NCI-H2196 treated with DMSO at 0.1 percent for 48 hours (cell line): ENCODE results near the gene PRICKLE3.

ENCODE experiments used
- DNase-seq: peaks from one replicate; lab custom pipeline; 2025; ENCODE audit not compliant: unreplicated experiment; lab: John Stamatoyannopoulos, UW

PRICKLE3 gene

GRCh38 chrX:49208399-49208798 lies 22.2 kb upstream of the PRICKLE3 start:
- no peak for DNase-seq

DNA sequence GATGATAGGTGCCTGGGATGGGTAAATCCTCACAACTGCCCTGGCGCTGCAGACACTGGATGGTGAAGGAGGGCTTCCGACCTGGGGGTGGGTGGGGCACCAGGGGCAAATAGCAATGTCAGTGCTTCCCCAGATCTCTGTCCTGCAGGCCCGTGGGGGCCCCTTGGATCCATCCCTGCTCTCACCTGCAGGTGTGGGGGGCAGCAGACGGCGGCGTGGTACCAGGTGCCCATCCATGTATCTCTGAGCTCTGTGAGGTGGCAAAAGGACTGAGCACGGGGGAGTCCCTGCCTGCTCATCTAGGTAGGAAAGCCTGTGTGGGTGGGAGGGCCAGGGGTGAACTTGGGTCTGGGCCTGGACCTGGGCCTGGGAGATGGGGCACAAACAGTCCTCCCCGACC lies 20.4 kb upstream of the PRICKLE3 start:
- no peak for DNase-seq

GRCh38 chrX:49205443-49205842 lies 19.3 kb upstream of the PRICKLE3 start:
- no peak for DNase-seq

- DNase-seq, result no peak
Observed at GRCh38 chrX:49204709-49205108, 18.5 kb upstream of the PRICKLE3 start.

GRCh38 chrX:49204017-49204416 lies 17.8 kb upstream of the PRICKLE3 start:
- no peak for DNase-seq

- no peak for DNase-seq
Observed at GRCh38 chrX:49203536-49203935, 17.4 kb upstream of the PRICKLE3 start.

GRCh38 chrX:49202022-49202421 lies 15.8 kb upstream of the PRICKLE3 start:
- no peak for DNase-seq

DNA sequence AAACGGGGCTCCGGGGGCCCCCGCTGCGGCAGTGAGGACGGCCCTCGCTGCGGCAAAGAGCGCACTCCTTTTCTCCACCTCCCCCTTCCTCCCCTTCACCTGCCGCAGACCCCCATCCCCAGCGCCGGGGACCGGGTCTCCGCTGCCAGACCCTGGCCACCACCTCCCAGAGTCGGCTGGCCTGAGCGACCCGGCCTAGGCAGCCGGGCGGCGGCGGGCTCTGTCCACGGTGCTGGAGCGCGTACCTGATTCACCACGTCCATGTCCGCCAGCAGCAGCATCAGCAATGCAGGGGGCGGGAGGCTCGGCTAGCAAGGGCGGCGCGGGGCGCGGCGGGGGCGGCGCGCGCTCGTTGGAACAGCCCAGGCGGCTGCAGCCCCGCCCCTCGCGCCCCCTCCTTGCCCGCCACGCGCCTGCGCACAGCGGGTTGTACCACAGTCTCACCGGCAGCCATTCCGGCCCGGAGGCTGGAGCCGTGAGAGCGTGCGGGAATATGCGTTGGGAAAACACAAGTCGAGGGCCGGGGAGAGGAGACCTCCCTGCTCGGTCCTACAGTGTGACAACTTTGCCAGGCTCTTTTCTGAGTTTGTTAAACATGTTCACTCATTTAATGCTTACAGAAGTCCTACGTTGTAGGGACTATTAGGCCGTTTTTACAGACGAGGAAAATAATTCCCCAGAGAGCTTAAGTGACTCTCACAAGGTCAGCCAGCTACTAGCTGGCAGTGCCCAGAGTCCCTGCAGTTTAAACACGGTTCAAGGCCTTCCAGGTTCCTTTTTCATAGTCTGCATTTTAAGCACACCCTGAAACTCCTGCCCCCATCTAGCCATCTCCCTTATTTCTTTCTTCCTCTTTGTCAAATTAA lies 14.0 kb upstream of the PRICKLE3 start, which contains the start of gene SYP:
Gene SYP, minus strand, starts transcription at position 288 of the 866 bp plus-strand sequence. Its CDS starts 7 bp downstream, at position 281.
- peak; percentile 44 for DNase-seq

DNA sequence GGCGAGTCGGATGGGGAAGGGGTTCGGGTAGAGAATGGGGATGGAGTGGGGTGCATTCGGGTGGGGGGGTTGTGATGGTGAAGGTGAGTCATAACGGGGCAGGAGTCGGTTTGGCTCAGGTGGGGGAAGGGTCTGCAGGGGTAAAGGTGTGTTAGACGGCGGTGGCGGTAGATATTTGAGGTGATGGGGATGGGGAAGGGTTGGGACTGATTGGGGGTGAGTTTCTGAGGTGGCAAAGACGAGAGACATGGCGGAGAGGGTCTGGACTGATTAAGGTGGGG lies 13.1 kb upstream of the PRICKLE3 start:
- no peak for DNase-seq

- DNase-seq, result no peak
Observed at GRCh38 chrX:49198540-49199314, 12.6 kb upstream of the PRICKLE3 start.

DNA sequence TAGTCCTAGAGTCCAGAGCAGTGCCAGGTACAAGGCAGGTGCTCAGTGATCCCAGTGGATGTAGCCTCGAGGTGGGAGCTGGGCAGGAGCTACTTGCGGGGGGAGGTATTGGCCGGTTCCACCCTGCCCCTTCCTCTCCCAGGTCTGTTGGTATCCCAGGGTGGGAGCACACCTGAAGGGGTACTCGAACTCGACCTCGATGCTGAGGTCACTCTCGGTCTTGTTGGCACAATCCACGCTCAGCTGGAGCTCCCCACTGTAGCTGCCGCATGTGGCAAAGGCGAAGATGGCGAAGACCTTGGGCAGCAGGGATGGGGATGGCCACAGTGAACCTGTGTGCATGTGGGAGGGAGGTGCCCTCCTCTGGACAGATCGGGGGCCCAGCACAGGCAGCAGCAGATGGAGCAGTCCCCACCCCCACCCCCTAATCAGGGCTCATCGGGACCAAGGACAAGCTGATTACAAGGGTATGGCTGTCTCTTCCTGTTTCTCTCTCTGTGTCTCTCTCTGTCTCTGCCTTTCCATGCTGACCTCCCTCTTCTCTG lies 11.4 kb upstream of the PRICKLE3 start:
- no peak for DNase-seq

GRCh38 chrX:49193542-49193964 lies 7.4 kb upstream of the PRICKLE3 start:
- DNase-seq, result no peak

DNA sequence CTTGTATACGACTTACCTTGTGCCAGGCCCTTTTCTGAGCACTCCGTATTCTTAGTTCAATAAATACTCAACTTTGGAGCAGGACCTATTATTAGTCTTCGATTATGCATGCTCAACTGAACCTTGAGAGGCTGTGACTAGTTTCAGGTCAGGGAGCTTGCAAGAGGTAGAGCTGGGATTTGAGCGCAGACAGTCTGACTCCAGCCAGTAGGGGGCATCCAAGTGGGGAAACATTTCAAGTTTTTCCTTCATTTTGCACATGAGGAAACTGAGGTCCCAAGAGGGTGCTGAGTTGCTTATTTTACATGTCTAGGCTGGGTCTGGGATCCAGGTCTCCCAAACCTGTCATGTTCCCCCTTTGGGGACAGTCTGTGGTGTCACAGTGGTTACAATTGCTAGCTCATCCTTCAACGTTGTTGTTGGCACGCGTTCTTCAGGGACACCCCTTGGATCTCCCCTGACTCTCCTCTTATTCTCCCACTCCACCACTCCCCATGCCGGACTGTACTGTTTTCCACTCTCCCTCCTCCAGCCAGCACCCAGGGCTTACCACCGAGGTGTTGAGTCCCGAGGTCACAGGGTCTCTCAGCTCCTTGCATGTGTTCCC lies 6.7 kb upstream of the PRICKLE3 start:
- no peak for DNase-seq

- no peak for DNase-seq
Observed at GRCh38 chrX:49191574-49192011, 5.4 kb upstream of the PRICKLE3 start.

DNA sequence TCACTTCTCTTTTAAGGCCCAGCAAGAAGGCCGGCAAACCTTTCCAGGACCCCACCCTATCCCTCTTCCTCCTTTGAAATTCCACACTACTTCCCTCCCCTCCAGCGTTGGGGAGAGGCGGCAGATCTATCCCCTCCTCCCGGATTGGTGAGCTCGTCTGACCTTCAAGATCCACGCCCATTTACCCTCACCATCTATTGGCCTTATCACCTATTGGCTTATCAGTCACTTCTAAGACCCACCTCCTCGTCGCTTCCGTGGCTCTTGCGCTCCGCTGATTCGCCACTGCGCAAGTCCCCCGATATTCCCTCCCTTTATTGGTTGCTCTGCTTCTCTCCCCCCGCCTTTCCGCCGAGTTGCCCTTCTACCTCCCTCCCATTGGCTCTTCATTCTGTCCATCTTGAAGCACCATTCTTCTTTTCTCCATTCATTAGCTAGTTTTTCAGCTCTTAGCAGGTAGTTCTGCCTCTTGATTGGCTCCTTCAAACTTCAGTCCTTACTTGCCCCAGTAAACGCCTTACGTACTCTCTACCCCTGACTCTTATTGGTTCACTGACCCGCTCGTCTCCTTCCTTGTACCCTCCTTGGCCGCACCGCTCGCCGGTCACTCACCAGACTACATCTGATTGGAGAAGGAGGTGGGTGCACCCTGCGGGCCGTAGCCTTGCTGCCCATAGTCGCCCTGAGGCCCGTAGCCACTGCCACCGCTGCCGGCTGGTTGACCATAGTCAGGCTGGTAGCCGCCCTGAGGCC lies 4.8 kb upstream of the PRICKLE3 start:
- DNase-seq, result peak; percentile 100

- DNase-seq, result no peak
Observed at GRCh38 chrX:49189606-49190005, 3.4 kb upstream of the PRICKLE3 start.

- no peak for DNase-seq
Observed at GRCh38 chrX:49188468-49189076, 2.4 kb upstream of the PRICKLE3 start.

DNA sequence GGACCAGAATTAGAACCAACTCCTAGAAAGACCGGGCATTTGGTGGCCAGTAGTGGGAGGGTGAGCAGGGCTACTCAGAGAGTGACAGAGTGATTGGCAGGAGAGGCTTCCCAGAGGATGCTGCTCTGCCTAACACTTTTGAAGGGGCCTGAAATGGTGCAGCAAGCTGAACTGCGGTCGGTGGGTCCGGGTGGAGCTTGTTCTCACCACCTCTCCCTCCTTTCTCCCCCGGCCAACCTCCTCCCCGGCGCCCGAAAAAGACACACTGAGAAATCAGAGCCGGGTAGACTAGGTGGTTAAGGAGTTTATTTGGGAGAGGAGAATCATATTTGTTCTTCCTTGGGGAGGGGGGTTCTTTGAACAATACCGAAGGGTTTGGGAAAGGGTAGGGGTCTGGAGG lies 1.4 kb upstream of the PRICKLE3 start:
- DNase-seq, result no peak

DNA sequence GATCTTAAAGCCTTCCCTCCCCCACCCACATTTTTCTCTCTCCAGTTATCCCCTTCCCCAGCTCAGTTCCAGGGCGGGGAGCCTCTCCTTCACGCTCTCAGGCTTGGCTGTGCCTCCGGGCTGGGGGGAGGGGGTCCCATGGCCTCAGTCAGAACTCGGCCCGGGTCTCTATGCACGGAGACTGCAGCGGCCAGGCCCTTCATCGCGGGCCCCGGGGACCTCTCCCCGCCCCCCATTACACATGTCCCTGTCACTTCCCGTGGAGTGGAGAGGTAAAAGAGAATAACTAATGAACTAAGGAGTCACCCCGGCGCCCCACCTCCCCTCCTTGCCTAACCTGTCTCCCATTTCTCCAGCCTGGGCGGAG lies 838 bp upstream of the PRICKLE3 start:
- no peak for DNase-seq
